NT2/D1 (cell line): ENCODE data around the gene MANSC4.

Experiments used
- SUZ12 ChIP-seq: IDR thresholded peaks from 2 replicates; pipeline ENCODE4 v1.6.1; 2011; ENCODE audit not compliant: insufficient read length, insufficient read depth; ENCODE audit errors: extremely low read depth
- YY1 ChIP-seq: IDR thresholded peaks from 2 replicates; pipeline ENCODE4 v1.6.1; 2011; ENCODE audit not compliant: insufficient read length, insufficient read depth
- ZNF274 ChIP-seq: IDR thresholded peaks from 2 replicates; pipeline ENCODE4 v1.6.1; 2011; ENCODE audit warnings: mild to moderate bottlenecking, low read depth, low read length

GRCh38 chr12:27785882-27786570 lies 6.0 kb upstream of the MANSC4 start:
- no peak for TF ChIP-seq ZNF274
- TF ChIP-seq YY1, result no peak
- no peak for TF ChIP-seq SUZ12
